GM21717 (cell line): ENCODE measurements around the gene TMEM161B.
"Not testable (repeated sequence)": the region's sequence is repeated elsewhere in the genome, so short reads cannot be mapped to it uniquely, and the experiment has no call there.

ENCODE experiments used
- ATAC-seq: cut with Tn5 transposase; IDR thresholded peaks from one replicate; pipeline ENCODE4 v1.9.1; 2021; ENCODE audit warnings: mild to moderate bottlenecking, moderate library complexity; ENCODE audit not compliant: unreplicated experiment

Gene TMEM161B

GRCh38 chr5:88250010-88250409 is 18.6 kb downstream of the TMEM161B start:
- no peak for ATAC-seq

DNA sequence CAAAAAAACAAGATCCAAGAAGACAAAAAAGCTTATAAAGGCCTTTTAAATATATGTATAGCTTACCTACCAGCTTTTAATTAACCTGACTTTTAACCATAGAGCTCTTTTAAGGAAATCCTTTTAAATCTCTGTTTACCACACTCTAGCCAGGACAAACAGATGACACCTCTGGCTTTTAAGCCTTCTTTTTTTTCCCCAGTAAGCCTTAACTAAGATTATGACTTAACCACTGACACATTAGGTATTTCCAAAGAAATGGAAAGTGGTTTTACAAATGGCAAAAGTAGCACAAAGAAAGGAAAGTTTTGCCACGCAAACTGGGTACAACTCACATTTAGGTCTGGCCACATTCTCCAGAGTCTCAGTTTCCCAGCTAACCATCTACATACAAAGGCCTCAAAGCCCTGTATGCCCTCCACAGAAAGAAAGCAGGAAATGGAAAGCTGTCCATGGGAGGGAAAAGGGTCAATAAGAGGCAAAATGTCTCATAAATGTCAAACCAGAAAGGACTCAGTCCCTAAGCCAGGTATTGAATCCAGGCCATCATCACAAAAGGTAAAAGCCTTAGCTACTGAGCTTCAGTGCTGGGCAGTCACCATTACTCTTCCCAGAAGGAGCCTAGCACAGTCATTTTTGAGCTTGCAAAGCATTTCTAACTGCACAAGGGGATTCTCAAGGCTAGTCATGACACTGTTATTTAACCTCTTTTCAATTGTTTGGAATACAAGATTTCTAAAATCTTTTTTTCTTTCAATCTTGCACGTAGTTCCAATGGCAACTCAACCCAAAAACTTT is 19.7 kb downstream of the TMEM161B start:
- no peak for ATAC-seq

DNA sequence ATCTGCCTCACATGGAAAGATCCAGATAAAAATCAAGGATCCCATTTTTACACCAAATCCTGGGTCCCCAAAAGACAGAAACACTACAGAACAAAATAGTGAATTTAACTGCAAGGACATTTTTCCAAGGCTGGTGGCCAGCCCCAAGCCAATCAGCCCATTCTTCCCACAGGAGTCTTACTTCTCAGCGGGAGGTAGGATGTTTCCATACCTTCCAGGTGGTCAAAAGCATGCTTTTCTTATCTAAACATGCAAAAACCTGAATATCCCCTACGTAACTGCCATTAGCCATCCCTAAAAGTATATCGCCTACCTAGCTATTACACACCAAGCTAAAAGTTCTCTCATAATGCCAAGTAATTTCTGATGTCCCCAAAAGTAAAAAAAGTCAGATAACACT is 20.6 kb downstream of the TMEM161B start:
- ATAC-seq: no peak

- ATAC-seq: no peak
Measured at GRCh38 chr5:88245893-88246244, 22.8 kb downstream of the TMEM161B start.

DNA sequence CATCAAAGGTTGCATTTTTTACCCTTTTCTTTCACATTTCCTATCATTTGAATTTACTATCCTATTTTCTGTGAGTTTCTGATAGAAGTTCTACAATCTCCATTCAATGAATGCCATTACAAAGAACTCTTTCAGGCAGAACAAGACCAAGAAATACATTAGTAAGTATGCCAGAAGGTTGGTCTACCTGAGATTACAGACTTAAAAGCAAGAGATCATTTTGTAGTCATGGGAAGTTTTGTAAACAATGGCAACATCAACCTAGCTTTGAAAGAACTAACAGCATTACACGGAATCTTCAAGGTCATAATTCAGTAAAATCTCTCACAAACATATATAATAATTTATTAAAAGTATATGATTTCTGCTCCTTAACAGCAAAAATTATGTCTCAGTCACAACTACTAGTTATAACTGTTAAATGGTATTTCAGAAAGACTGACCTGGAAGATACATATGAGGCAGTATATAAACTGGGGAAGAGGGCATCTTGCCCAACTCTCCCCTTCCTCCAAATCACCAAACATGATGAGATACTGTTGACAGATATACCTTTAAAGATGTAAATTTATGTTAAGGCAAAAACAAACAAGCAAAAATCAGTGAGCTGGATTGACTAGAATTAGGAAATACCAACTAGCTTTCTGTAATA is 23.3 kb downstream of the TMEM161B start:
- ATAC-seq: no peak

- ATAC-seq: no peak
Measured at GRCh38 chr5:88244686-88245085, 24.0 kb downstream of the TMEM161B start.

- not testable (repeated sequence) for ATAC-seq
Measured at GRCh38 chr5:88243493-88243892, 25.2 kb downstream of the TMEM161B start.

GRCh38 chr5:88238732-88239131 is 29.9 kb downstream of the TMEM161B start:
- no peak for ATAC-seq

- ATAC-seq: no peak
Measured at GRCh38 chr5:88236866-88237642, 31.6 kb downstream of the TMEM161B start.

GRCh38 chr5:88235828-88236227 is 32.8 kb downstream of the TMEM161B start:
- ATAC-seq: no peak

GRCh38 chr5:88235346-88235745 is 33.3 kb downstream of the TMEM161B start:
- ATAC-seq: no peak

GRCh38 chr5:88230546-88231066 is 38.0 kb downstream of the TMEM161B start:
- ATAC-seq: no peak

GRCh38 chr5:88226881-88227450 is 41.7 kb downstream of the TMEM161B start:
- ATAC-seq: peak; percentile 79

DNA sequence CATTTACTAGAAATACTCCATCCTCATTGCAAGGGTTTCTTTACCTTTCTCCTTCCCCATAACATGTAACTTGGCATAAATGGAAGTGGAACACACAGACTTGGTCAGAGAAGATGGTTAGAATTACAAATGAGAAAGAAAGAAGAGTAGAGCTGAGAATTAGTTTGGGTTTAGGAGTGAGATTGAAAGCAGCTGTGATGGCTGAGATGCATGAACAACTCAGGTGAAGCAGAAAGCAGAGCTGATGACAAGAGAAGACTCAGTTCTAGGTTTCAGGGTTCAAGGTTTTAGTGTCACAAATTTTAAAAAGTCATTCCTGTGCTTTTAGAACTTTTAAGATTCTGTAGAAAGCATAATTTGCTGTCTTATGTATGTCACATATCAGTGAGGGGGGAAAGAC is 54.0 kb downstream of the TMEM161B start:
- ATAC-seq: peak; percentile 52

DNA sequence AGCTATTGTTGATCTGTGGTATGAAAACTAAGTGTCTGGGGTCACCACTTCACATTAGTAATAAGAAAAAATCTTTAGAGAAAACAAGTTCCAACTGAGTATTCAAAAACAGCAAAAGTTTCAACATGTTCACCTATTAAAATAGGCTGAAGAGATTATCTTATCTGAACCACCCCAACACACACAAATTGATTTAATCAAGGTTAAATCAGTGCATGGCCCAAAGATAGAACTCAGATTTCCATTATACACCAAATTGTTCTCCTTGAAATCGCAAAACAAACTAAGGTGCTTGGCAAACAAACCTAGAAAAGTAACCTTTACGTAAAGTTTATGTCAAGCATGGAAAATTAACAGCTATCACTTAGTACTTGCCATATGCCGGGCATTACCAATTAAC is 61.1 kb downstream of the TMEM161B start:
- ATAC-seq: no peak

DNA sequence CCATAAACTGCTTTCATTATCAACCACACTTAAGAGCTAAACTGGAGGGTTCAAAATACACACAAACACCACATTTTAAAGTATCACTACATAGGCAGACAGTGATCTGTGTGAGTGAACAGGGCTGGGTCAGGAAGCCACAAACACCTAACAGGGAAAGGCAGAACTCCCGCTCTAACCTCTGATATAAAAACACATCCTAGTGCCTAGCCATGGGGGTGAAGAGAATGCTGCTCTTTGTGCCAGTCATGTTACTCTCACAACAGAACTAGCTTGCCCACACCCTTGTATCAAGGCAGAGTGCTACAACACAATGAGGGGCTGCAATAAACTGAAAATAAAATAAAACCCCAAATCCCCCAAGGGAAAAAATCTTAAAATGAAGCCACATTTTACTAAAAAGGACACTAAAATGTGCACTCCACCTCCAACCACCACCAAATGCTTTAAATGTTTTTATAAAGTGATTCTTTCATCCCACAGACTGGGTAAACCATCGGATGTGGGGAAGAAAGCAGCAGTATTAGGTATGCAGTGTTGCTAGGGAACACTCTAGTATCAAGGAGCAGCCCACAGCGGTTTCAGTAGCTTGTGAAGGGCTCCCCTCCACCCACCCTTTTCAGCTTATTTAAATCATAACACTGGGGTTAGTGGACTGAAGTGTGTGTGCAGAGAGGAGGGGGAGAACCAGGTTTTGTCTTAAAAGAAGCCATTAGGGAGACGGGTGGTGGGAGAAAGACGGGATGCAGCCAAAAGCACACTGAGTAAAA is 64.5 kb downstream of the TMEM161B start:
- ATAC-seq: no peak

- no peak for ATAC-seq
Measured at GRCh38 chr5:88195636-88196035, 73.0 kb downstream of the TMEM161B start.

DNA sequence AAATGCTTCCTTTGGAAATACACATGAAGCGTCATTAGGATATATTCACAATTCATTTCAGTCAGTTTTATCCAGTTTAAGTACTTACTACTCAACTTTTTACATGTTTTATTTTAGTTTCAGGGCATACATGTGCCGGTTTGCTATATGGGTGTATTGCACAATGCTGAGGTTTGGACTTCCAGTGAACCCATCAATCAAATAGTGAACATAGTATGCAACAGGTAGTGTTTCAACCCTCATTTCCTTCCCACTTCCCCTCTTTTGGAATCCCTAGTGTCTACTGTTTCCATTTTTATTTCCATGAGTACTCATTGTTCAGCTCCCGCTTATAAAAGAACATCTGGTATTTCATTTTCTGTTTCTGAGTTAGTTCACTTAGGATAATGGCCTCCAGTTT is 74.7 kb downstream of the TMEM161B start:
- no peak for ATAC-seq

DNA sequence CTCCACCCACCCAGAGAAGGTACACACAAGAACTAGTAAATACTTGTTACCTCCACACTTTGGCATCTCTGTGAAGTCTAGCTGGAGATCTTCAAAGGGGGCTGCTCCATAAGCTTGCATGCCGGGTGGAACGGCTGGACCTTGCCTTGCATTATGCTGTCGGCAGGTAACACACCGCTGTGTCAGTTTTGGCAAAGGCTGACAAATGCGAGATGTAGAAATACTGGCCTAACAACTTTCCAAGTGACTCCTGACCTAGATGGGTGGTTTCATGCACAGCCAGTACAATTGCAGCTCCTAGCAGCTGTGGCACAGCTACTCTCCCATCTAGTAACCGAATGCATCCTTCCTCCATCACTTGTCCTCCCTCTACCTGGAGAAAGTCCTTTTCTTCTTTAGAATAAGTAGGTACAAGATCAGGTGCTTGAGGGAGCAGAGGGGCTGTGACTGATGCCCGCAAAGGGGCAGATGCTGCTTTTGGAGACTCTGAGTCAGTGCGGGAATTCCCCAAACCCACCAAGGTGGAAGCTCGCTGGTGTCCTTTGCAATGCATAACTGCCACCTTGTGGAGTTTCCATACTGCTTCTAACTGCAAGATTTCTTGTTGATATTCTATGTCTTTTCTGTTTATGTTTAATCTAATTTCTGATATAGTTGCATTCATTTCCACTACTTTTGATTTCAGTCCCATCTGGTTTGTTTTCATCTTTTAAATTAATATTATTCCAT is 78.4 kb downstream of the TMEM161B start:
- ATAC-seq: no peak

DNA sequence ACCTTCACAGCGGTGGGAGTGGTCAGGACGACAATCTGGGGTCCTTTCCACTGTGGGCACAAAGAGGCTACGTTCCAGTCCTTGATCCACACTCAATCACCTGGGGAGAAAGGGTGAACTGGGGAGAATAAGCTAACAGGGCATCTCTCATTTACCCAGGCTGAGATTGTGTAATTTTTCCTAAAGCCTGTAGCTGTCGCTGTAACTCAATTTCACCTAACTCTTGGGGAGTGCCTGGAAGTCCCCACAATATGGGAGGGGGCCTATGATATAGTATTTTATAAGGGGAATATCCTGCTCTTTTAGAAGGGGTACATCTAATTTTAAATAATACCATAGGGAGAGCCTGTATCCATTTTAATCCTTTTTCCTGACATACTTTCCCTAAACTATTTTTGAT is 79.2 kb downstream of the TMEM161B start:
- ATAC-seq: not testable (repeated sequence)
